ENCODE measurements around the gene KIF6.
A peak's percentile ranks its signal among the peaks of the same experiment; 100 is the strongest.

Gene KIF6

DNA sequence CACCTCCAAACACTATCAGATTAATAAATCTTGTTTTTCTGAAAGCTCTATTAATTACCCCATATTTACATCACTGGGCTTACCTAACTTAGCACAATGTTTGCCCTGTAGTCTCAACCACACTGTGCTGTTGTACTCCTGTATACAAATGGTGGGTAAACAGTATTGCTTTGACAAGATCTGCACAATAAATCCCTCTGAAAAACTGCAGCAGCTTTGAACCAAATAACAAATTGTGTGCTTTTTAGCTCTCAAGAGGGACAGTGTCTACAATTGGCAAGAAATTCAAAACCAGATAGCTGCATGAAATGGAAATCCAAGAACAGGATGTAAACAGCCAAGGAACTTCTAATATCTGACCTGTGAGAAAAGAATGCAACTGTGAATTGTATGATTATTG is 10.4 kb downstream of the KIF6 start:
- Histone ChIP-seq H3K4me3 (ENCODE audit: low read length, poor library complexity, severe bottlenecking) (no peak overlapping the region), H3K79me2 (ENCODE audit: insufficient read depth, low read length) (no peaks in the 10 kb centered on the region), H3F3A (ENCODE audit: low read depth) (no peaks in the 10 kb centered on the region), H3K9me2 (replicated peaks; ENCODE audit: low read depth, low read length) (no peaks in the 10 kb centered on the region), H3K4me2 (ENCODE audit: low read depth, low read length, poor library complexity, severe bottlenecking) (no peak overlapping the region), H3K9me3 (ENCODE audit: insufficient read depth, low read depth, low read length) (no peaks in the 10 kb centered on the region), H3K36me3 (ENCODE audit: insufficient read depth, low read length) (no peaks in the 10 kb centered on the region), H2AFZ (ENCODE audit: low read length) (peak overlapping the region; percentile 61), H4K20me1 (ENCODE audit: insufficient read depth, low read length, poor library complexity, severe bottlenecking) (no peaks in the 10 kb centered on the region), H3K27me3 (ENCODE audit: insufficient read depth, low read length, poor library complexity, severe bottlenecking) (no peaks in the 10 kb centered on the region), H3K9ac (ENCODE audit: low read depth, low read length, poor library complexity, severe bottlenecking) (no peak overlapping the region), H3K4me1 (ENCODE audit: insufficient read depth, low read length, poor library complexity, severe bottlenecking) (no peaks in the 10 kb centered on the region)
- TF ChIP-seq, protein P1, sequence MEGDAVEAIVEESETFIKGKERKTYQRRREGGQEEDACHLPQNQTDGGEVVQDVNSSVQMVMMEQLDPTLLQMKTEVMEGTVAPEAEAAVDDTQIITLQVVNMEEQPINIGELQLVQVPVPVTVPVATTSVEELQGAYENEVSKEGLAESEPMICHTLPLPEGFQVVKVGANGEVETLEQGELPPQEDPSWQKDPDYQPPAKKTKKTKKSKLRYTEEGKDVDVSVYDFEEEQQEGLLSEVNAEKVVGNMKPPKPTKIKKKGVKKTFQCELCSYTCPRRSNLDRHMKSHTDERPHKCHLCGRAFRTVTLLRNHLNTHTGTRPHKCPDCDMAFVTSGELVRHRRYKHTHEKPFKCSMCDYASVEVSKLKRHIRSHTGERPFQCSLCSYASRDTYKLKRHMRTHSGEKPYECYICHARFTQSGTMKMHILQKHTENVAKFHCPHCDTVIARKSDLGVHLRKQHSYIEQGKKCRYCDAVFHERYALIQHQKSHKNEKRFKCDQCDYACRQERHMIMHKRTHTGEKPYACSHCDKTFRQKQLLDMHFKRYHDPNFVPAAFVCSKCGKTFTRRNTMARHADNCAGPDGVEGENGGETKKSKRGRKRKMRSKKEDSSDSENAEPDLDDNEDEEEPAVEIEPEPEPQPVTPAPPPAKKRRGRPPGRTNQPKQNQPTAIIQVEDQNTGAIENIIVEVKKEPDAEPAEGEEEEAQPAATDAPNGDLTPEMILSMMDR (conservative IDR thresholded peaks at IDR 0.05; ENCODE audit: low read length) = no peak
- no peak for TF ChIP-seq EZH2phosphoT487 (IDR thresholded peaks at IDR 0.05; ENCODE audit: borderline replicate concordance)

DNA sequence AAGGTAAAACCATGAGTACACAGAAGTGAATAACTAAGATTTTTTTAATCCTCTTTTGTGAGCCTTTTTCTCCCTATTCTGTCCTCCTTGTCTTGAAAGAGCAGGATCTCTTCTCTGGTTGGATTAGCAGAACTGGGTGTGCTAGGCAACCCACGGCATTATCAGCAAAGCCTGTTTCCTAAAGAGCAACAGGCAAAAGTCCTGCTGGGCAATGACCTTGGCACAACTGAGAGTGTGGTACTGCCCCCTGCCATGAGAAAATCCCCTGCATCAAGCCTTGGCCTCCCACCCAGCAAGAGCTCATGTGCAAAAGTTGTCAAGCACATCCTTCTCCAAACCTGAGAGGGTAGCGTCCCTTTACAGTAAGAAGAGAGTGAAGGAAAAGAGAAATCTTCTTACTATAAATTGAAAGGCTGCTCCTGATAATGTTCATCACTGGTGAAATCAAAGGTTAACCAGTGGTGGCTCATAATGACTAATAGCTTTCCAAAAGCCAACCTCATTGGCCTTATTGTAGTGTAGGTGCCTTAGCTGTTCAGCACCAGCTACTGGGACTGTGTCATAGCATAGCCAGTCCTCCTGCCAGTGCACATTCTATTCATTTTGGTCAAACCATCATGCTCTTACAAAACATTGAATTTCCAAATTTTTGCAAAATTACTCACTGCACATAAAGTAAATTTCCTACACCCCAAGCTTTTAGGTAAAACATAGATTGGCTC is 17.1 kb downstream of the KIF6 start:
- no peaks in the 10 kb centered on the region for H4K20me1 ChIP-seq (ENCODE audit: insufficient read depth, low read length, poor library complexity, severe bottlenecking)
- no peaks in the 10 kb centered on the region for H3K27me3 ChIP-seq (ENCODE audit: insufficient read depth, low read length, poor library complexity, severe bottlenecking)
- no peak overlapping the region for H3K4me2 ChIP-seq (ENCODE audit: low read depth, low read length, poor library complexity, severe bottlenecking)
- TF ChIP-seq EZH2phosphoT487 (IDR thresholded peaks at IDR 0.05; ENCODE audit: borderline replicate concordance) = no peak
- TF ChIP-seq, protein P1 (conservative IDR thresholded peaks at IDR 0.05; ENCODE audit: low read length) = no peak
- no peaks in the 10 kb centered on the region for H3K9me3 ChIP-seq (ENCODE audit: insufficient read depth, low read depth, low read length)
- H3K4me1 ChIP-seq (ENCODE audit: insufficient read depth, low read length, poor library complexity, severe bottlenecking) = no peaks in the 10 kb centered on the region
- no peak overlapping the region for H3K9ac ChIP-seq (ENCODE audit: low read depth, low read length, poor library complexity, severe bottlenecking)
- H3K36me3 ChIP-seq (ENCODE audit: insufficient read depth, low read length) = no peaks in the 10 kb centered on the region
- no peaks in the 10 kb centered on the region for H3F3A ChIP-seq (ENCODE audit: low read depth)
- no peak overlapping the region for H3K4me3 ChIP-seq (ENCODE audit: low read length, poor library complexity, severe bottlenecking)
- H2AFZ ChIP-seq (ENCODE audit: low read length) = no peak overlapping the region
- H3K79me2 ChIP-seq (ENCODE audit: insufficient read depth, low read length) = no peaks in the 10 kb centered on the region
- H3K9me2 ChIP-seq (replicated peaks; ENCODE audit: low read depth, low read length) = no peaks in the 10 kb centered on the region

DNA sequence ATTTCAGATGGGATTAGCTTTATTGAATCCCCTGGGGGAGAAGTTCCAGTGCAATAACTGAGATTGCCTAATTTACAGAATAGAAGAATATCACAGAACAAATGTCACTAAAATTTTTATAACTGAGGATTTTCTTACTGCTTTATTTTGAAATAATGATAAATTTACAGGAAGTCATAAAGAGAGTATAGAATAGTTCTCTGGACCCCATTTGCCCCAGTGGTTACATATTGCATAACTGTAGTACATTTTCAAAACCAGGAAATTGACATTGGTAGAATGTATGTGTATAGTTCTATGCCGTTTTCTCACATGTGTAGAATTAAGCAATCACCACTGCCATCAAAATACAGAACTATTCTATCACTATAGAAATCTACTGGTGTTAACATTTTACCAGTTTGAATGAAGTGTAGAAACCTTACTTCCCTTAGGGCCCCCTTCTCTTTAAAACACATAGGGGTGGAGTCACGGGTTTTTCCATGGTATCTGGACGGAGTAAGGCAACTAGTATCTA is 18.3 kb downstream of the KIF6 start:
- no peaks in the 10 kb centered on the region for H3F3A ChIP-seq (ENCODE audit: low read depth)
- H2AFZ ChIP-seq (ENCODE audit: low read length) = no peak overlapping the region
- no peaks in the 10 kb centered on the region for H3K9me3 ChIP-seq (ENCODE audit: insufficient read depth, low read depth, low read length)
- H3K27me3 ChIP-seq (ENCODE audit: insufficient read depth, low read length, poor library complexity, severe bottlenecking) = no peaks in the 10 kb centered on the region
- no peaks in the 10 kb centered on the region for H3K36me3 ChIP-seq (ENCODE audit: insufficient read depth, low read length)
- no peak for TF ChIP-seq EZH2phosphoT487 (IDR thresholded peaks at IDR 0.05; ENCODE audit: borderline replicate concordance)
- no peak overlapping the region for H3K4me3 ChIP-seq (ENCODE audit: low read length, poor library complexity, severe bottlenecking)
- H3K9me2 ChIP-seq (replicated peaks; ENCODE audit: low read depth, low read length) = no peaks in the 10 kb centered on the region
- no peak overlapping the region for H3K4me2 ChIP-seq (ENCODE audit: low read depth, low read length, poor library complexity, severe bottlenecking)
- no peaks in the 10 kb centered on the region for H4K20me1 ChIP-seq (ENCODE audit: insufficient read depth, low read length, poor library complexity, severe bottlenecking)
- no peaks in the 10 kb centered on the region for H3K79me2 ChIP-seq (ENCODE audit: insufficient read depth, low read length)
- H3K4me1 ChIP-seq (ENCODE audit: insufficient read depth, low read length, poor library complexity, severe bottlenecking) = no peaks in the 10 kb centered on the region
- H3K9ac ChIP-seq (ENCODE audit: low read depth, low read length, poor library complexity, severe bottlenecking) = no peak overlapping the region

DNA sequence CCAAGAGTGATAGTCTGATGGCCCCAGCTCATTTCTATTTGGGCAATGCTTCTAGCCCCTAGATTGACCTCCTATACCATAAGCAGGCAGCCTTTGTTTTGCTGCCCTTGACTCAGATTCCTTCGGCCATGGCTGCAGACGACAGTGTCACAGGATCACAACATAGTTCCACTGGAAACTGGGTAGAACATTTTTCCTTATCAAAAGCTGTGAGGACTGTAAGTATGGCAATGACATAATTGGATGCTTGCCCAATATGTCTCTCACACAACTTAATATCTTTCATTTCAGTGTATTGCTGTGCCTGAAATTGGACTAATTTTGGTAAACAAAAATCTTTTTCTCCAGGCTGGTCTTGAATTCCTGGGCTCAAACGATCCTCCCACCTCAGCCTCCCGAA is 22.9 kb downstream of the KIF6 start:
- no peak overlapping the region for H2AFZ ChIP-seq (ENCODE audit: low read length)
- no peaks in the 10 kb centered on the region for H3F3A ChIP-seq (ENCODE audit: low read depth)
- H3K9me2 ChIP-seq (replicated peaks; ENCODE audit: low read depth, low read length) = no peaks in the 10 kb centered on the region
- no peaks in the 10 kb centered on the region for H3K79me2 ChIP-seq (ENCODE audit: insufficient read depth, low read length)
- H3K9me3 ChIP-seq (ENCODE audit: insufficient read depth, low read depth, low read length) = no peaks in the 10 kb centered on the region
- no peaks in the 10 kb centered on the region for H3K27me3 ChIP-seq (ENCODE audit: insufficient read depth, low read length, poor library complexity, severe bottlenecking)
- H3K4me2 ChIP-seq (ENCODE audit: low read depth, low read length, poor library complexity, severe bottlenecking) = no peak overlapping the region
- H3K9ac ChIP-seq (ENCODE audit: low read depth, low read length, poor library complexity, severe bottlenecking) = no peak overlapping the region
- H3K4me1 ChIP-seq (ENCODE audit: insufficient read depth, low read length, poor library complexity, severe bottlenecking) = peaks cover 6% of the 10 kb centered on the region
- H3K36me3 ChIP-seq (ENCODE audit: insufficient read depth, low read length) = no peaks in the 10 kb centered on the region
- TF ChIP-seq, protein P1 (conservative IDR thresholded peaks at IDR 0.05; ENCODE audit: low read length) = no peak
- no peak for TF ChIP-seq EZH2phosphoT487 (IDR thresholded peaks at IDR 0.05; ENCODE audit: borderline replicate concordance)
- no peak overlapping the region for H3K4me3 ChIP-seq (ENCODE audit: low read length, poor library complexity, severe bottlenecking)
- H4K20me1 ChIP-seq (ENCODE audit: insufficient read depth, low read length, poor library complexity, severe bottlenecking) = no peaks in the 10 kb centered on the region

All from Loucy (cell line).